ENCODE results near the gene SEMA3E. TPM values are rescaled to one million over a fixed set of nuclear protein-coding genes. Genes with fewer than 3 reads are reported as not detected.

SEMA3E gene
- total RNA-seq, 2 donors from 2014 or later: 339 to 438 TPM

DNA sequence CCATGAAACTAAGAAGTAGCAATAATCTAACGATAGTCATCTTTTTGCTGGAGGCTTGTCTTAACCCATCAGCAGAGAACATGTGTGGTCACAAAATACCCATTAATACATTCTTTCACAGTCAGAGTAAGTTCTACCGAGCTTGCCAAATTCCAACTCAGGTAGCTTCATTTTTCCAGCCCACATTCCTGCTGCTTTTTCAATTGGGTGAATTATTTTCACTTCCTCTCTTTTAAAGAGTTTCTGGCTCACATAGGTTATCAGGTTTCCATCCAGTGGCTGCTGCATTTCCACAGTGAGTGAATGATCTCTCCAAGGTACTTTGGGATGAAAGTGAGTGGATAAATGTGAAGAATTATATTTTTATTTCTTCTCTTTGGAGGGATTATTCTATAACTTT, 233.1 kb downstream of the SEMA3E start:
- H3K36me3 ChIP-seq (ENCODE audit: control insufficient read depth, insufficient read depth, low read length): peaks cover 13% of the 10 kb centered on the region
- DNase-seq: peak; percentile 49

DNA sequence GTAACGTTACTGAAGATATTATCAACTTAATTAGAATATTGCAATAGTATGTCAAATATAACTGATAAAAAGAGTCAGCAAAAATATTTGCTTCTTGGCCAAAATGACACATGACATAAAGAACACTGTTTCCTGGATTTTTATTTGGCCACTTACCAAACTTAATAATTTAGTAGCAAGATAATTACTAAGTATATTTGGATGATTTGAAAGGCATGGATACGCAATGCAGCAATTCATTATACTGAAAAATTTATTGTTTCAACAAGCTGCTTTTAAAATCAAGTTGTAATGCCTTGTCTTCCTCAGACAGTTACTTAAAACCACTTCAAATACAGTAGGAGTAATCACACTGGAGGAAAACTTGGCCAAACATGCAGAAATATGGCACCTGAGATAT, 234.0 kb downstream of the SEMA3E start:
- no peak overlapping the region for H3K9ac ChIP-seq (ENCODE audit: extremely low read depth, low read length, poor library complexity, severe bottlenecking)
- Mint-ChIP-seq H3K4me1 (peaks cover 21% of the 10 kb centered on the region), H3K27me3 (ENCODE audit: insufficient read depth) (no peaks in the 10 kb centered on the region), H3K4me3 (no peak overlapping the region), H3K9me3 (no peaks in the 10 kb centered on the region), H3K27ac (no peak overlapping the region), H3K36me3 (ENCODE audit: low read depth) (peaks cover 12% of the 10 kb centered on the region)
- H3K36me3 ChIP-seq (ENCODE audit: control insufficient read depth, insufficient read depth, low read length): peaks cover 13% of the 10 kb centered on the region
- H3K27ac ChIP-seq (ENCODE audit: low read depth, low read length): no peak overlapping the region
- peaks cover 4% of the 10 kb centered on the region for H3K9me3 ChIP-seq (ENCODE audit: control insufficient read depth, low read length)
- whole genome bisulfite sequencing, 2 experiments (ENCODE audit: insufficient coverage in 1 of 2, insufficient read length in 1 of 2): 0% methylated on average over 1 of the region's 2 CpGs; no CpG with 5 or more reads in 1 of the 2 experiments
- TF ChIP-seq, protein P1, sequence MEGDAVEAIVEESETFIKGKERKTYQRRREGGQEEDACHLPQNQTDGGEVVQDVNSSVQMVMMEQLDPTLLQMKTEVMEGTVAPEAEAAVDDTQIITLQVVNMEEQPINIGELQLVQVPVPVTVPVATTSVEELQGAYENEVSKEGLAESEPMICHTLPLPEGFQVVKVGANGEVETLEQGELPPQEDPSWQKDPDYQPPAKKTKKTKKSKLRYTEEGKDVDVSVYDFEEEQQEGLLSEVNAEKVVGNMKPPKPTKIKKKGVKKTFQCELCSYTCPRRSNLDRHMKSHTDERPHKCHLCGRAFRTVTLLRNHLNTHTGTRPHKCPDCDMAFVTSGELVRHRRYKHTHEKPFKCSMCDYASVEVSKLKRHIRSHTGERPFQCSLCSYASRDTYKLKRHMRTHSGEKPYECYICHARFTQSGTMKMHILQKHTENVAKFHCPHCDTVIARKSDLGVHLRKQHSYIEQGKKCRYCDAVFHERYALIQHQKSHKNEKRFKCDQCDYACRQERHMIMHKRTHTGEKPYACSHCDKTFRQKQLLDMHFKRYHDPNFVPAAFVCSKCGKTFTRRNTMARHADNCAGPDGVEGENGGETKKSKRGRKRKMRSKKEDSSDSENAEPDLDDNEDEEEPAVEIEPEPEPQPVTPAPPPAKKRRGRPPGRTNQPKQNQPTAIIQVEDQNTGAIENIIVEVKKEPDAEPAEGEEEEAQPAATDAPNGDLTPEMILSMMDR (conservative IDR thresholded peaks at IDR 0.05): no peak
- H3K27me3 ChIP-seq (ENCODE audit: control insufficient read depth, insufficient read depth, low read length, poor library complexity, severe bottlenecking): no peaks in the 10 kb centered on the region
- no peaks in the 10 kb centered on the region for H3K4me1 ChIP-seq (ENCODE audit: control insufficient read depth, insufficient read depth, low read length)
- DNase-seq: no peak
- no peak overlapping the region for H3K4me3 ChIP-seq (ENCODE audit: low read length)

More for the DNA sequence above, 233.1 kb downstream of the SEMA3E start:
- H3K9me3 Mint-ChIP-seq: no peaks in the 10 kb centered on the region
- Histone ChIP-seq H3K4me3 (ENCODE audit: low read length) (no peak overlapping the region), H3K27ac (ENCODE audit: low read depth, low read length) (no peak overlapping the region), H3K4me1 (ENCODE audit: control insufficient read depth, insufficient read depth, low read length) (no peaks in the 10 kb centered on the region), H3K9ac (ENCODE audit: extremely low read depth, low read length, poor library complexity, severe bottlenecking) (no peak overlapping the region), H3K9me3 (ENCODE audit: control insufficient read depth, low read length) (peaks cover 4% of the 10 kb centered on the region), H3K27me3 (ENCODE audit: control insufficient read depth, insufficient read depth, low read length, poor library complexity, severe bottlenecking) (no peaks in the 10 kb centered on the region)
- H3K27me3 Mint-ChIP-seq (ENCODE audit: insufficient read depth): no peaks in the 10 kb centered on the region
- TF ChIP-seq, protein P1 (conservative IDR thresholded peaks at IDR 0.05): no peak
- no peak overlapping the region for H3K4me3 Mint-ChIP-seq
- peaks cover 30% of the 10 kb centered on the region for H3K4me1 Mint-ChIP-seq
- H3K27ac Mint-ChIP-seq: peak overlapping the region; percentile 10
- H3K36me3 Mint-ChIP-seq (ENCODE audit: low read depth): peaks cover 12% of the 10 kb centered on the region
- WGBS, 2 experiments (ENCODE audit: insufficient coverage in 1 of 2, insufficient read length in 1 of 2): 38 to 52% methylated on average over 2 of the region's 2 CpGs

GRCh38 chr7:83413831-83414230, 235.1 kb downstream of the SEMA3E start:
- no peak overlapping the region for H3K4me3 ChIP-seq (ENCODE audit: low read length)
- WGBS, 2 experiments (ENCODE audit: insufficient coverage in 1 of 2, insufficient read length in 1 of 2): 59 to 65% methylated on average over 3 of the region's 4 CpGs
- DNase-seq: no peak
- H3K36me3 ChIP-seq (ENCODE audit: control insufficient read depth, insufficient read depth, low read length): peaks cover 9% of the 10 kb centered on the region
- H3K4me3 Mint-ChIP-seq: no peak overlapping the region
- no peaks in the 10 kb centered on the region for H3K9me3 ChIP-seq (ENCODE audit: control insufficient read depth, low read length)
- TF ChIP-seq, protein P1 (conservative IDR thresholded peaks at IDR 0.05): no peak
- no peaks in the 10 kb centered on the region for H3K27me3 Mint-ChIP-seq (ENCODE audit: insufficient read depth)
- peak overlapping the region; percentile 36 for H3K27ac Mint-ChIP-seq
- H3K9me3 Mint-ChIP-seq: no peaks in the 10 kb centered on the region
- peaks cover under 1% of the 10 kb centered on the region for H3K4me1 ChIP-seq (ENCODE audit: control insufficient read depth, insufficient read depth, low read length)
- peaks cover 18% of the 10 kb centered on the region for H3K4me1 Mint-ChIP-seq
- no peak overlapping the region for H3K9ac ChIP-seq (ENCODE audit: extremely low read depth, low read length, poor library complexity, severe bottlenecking)
- no peaks in the 10 kb centered on the region for H3K27me3 ChIP-seq (ENCODE audit: control insufficient read depth, insufficient read depth, low read length, poor library complexity, severe bottlenecking)
- H3K36me3 Mint-ChIP-seq (ENCODE audit: low read depth): peaks cover 2% of the 10 kb centered on the region
- H3K27ac ChIP-seq (ENCODE audit: low read depth, low read length): no peak overlapping the region
